CD4-positive, alpha-beta T cell treated with Interleukin-15 for 4 hours (primary cell): Measurements from ENCODE around the gene CPEB2.

Source experiments
- DNase-seq: peaks from one replicate; pipeline ENCODE4 v3.0.0-alpha.2; 2020; ENCODE audit warnings: low spot score

CPEB2 gene

DNA sequence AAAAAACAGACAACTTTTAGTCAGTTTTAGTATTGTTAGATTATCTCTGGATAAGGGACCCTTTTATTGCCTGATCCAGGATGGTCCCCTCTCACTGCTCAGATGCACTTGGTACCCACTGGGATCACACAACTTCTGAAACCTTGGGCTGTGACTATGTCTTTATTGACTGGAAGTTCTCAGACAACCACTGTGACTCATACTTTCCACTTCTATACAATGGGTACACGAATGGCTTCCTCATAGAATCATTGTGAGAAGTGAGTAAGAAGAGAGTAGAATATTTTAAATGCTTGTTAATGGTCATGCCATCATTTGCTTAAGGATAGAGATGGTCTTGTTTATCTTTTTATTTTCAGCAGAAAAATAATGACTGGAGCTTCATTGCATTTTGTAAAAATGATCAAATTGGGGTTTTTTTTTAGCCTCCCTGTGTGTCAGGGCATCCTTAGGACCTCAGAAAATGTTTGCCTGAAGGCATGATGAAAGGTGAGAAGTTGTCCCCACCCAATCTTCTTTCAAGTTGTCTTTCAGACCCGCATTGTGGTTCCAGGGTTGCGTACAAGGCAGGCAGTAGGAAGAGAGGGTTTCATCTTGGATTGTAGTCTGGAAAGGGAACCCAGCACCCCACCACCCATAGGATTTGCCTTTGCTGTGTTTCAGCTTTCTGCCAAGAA is 115.1 kb downstream of the CPEB2 start:
- no peak for DNase-seq

DNA sequence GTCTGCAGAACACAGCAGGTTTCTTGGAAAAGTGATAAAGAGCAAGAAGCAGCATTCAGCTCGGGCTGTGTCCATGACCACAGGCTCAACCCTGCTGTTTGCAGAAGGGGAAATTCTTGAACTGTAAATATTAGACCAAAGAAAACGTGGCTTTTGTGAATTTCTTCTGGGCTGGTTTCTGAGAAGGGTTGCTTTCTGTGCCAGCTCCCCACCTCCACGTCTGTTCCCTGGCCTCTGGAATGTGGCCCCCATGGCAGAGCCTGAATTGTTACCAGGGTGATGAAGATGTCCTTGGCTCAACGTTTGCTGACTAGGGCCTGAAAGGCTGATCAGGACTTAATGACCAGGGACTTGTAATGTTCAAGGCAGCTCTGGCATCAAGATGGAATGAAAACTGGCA is 116.0 kb downstream of the CPEB2 start:
- no peak for DNase-seq
